HEK293T (cell line): ENCODE results near the gene CELA2B.

Experiments
- CTCF ChIA-PET: fragments of 350-600 bp; formaldehyde crosslinking; extraction: SDS; loops from one replicate; lab custom pipeline; 2021; ENCODE audit warnings: antibody characterized with exemption, inconsistent platforms; lab: Yijun Ruan, JAX
- POLR2A ChIA-PET: fragments of 350-600 bp; formaldehyde crosslinking; extraction: SDS; loops from one replicate; lab custom pipeline; 2020; ENCODE audit warnings: antibody characterized with exemption, inconsistent platforms; lab: Yijun Ruan, JAX
- DNase-seq: peaks from one replicate; pipeline ENCODE4 v3.0.0; 2012; ENCODE audit warnings: mixed read lengths; ENCODE audit errors: extremely low spot score
- ARNT ChIP-seq: fragments of 450-650 bp; IDR thresholded peaks from 2 replicates; pipeline ENCODE4 v1.6.1; 2017; ENCODE audit warnings: mild to moderate bottlenecking
- BHLHE40 ChIP-seq: fragments of 450-650 bp; IDR thresholded peaks from 2 replicates; pipeline ENCODE4 v1.6.1; 2016; ENCODE audit warnings: mild to moderate bottlenecking, moderate library complexity, borderline replicate concordance
- CTBP1 ChIP-seq: fragments of 450-650 bp; IDR thresholded peaks from 2 replicates; pipeline ENCODE4 v1.6.1; 2016; ENCODE audit warnings: borderline replicate concordance
- ELF4 ChIP-seq: fragments of 450-650 bp; IDR thresholded peaks from 2 replicates; pipeline ENCODE4 v1.6.1; 2017; ENCODE audit warnings: antibody characterized with exemption
- FOXA1 ChIP-seq: fragments of 450-650 bp; IDR thresholded peaks from 2 replicates; pipeline ENCODE4 v1.6.1; 2016; ENCODE audit warnings: mild to moderate bottlenecking
- FOXK2 ChIP-seq: fragments of 450-650 bp; IDR thresholded peaks from 2 replicates; pipeline ENCODE4 v1.6.1; 2016; ENCODE audit warnings: mild to moderate bottlenecking
- FOXM1 ChIP-seq: fragments of 450-650 bp; IDR thresholded peaks from 2 replicates; pipeline ENCODE4 v1.6.1; 2017; ENCODE audit warnings: mild to moderate bottlenecking, borderline replicate concordance
- HDGF ChIP-seq: fragments of 450-650 bp; IDR thresholded peaks from 2 replicates; pipeline ENCODE4 v1.6.1; 2017; ENCODE audit warnings: antibody characterized with exemption, borderline replicate concordance
- L3MBTL2 ChIP-seq: fragments of 450-650 bp; conservative IDR thresholded peaks from 2 replicates; pipeline ENCODE4 v1.6.1; 2016; ENCODE audit warnings: mild to moderate bottlenecking
- LEF1 ChIP-seq: fragments of 450-650 bp; IDR thresholded peaks from 2 replicates; pipeline ENCODE4 v1.6.1; 2017; ENCODE audit warnings: mild to moderate bottlenecking, borderline replicate concordance
- NFRKB ChIP-seq: fragments of 450-650 bp; IDR thresholded peaks from 2 replicates; pipeline ENCODE4 v1.6.1; 2016; ENCODE audit warnings: mild to moderate bottlenecking, moderate library complexity
- SP1 ChIP-seq: fragments of 450-650 bp; IDR thresholded peaks from 2 replicates; pipeline ENCODE4 v1.6.1; 2017
- SUZ12 ChIP-seq: fragments of 450-650 bp; IDR thresholded peaks from 2 replicates; pipeline ENCODE4 v1.6.1; 2016; ENCODE audit warnings: mild to moderate bottlenecking
- TARDBP ChIP-seq: fragments of 450-650 bp; IDR thresholded peaks from 2 replicates; pipeline ENCODE4 v1.6.1; 2016
- ZNF384 ChIP-seq: fragments of 450-650 bp; IDR thresholded peaks from 2 replicates; pipeline ENCODE4 v1.6.1; 2016
- TF ChIP-seq, protein P1 (sequence below): fragments of 450-650 bp; IDR thresholded peaks from 2 replicates; pipeline ENCODE4 v1.6.1; 2016

The CELA2B gene

DNA sequence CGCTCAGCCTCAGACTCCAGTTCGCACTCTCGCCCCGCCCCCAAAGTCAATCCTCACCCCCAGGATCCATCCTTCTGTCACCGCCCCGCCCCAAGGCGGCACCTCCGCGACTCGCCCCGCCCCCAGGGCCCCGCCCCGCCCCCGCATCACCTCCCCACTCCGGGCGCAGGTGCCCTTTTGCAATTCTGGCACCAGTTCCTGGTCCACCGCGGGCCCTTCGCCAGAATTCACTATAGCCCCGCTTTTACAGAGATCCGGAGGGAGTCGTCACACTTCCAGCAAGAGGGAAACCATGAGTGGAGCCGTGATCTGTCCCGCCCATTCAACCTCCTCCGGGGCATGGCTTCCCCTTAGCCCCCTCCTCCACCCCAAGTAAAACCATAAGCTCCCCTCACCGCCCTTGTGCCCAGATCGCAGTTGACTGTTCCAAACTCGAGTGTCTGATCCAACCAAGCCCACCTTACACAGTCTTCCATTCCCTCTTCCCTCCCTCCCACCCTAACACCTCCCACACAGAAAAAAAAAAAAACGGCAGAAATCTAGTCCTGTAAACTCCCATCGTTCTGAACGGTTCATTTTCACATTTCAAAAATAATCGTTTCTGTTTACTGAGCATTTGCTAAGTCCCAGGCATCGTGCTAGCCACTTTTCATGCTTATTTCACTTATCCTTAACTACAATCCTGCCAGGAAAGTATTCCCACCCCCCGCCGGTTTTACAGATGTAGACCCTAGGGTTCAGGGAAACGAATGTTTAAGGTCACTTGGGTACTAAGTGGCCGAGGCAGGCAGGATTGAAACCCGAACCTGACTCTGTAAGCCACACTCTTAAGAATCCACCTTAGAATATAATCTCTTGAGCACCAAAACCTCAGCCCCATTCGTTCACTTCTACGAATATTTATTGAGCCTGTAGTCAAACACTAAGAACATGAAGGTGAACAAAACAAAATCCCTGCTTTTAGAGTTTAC, 49.4 kb downstream of the CELA2B start:
- ChIA-PET CTCF (no interaction called here), POLR2A (interaction anchor here (0.6 kb wide), 1 partner anchor 14 kb away, joined by 3 read pairs; no protein-coding TSS in a partner anchor)
- no peak for DNase-seq
- no peak for TF ChIP-seq HDGF
- TF ChIP-seq CTBP1 = no peak
- 0 out of 2 replicates have a peak, but pooled peaks have one; percentile 70 for TF ChIP-seq ZNF384
- TF ChIP-seq L3MBTL2 = peak; percentile 20; the same call in 1 of the 2 replicates

DNA sequence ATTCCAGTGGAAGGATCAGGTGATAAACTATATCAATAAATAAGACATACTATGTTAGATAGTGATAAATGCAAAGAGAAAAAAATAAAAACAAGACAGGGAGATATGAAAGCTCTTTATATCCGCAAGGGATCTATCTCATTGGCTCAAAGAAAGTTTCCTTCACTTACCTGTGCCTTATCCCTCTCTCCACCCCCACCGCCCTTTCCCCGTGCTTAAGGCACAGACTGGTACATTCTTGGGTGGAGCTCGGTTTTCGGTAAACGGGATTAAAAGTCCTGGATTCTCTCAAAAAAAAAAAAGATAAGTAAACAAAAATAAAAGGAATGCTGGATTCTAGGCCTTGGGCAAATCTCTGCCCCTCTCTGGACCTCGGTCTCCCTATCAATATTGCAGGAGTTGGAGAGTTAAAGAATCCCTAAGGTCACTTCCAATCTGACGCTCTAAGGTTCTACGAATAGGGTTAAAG, 50.2 kb downstream of the CELA2B start:
- POLR2A ChIA-PET = interaction anchor here (0.6 to 1.3 kb wide), 3 partner anchors 9 to 70 kb away, joined by 3 to 5 read pairs (median 4); no protein-coding TSS in a partner anchor
- CTCF ChIA-PET = no interaction called here
- TF ChIP-seq NFRKB (no peak), ELF4 (0 out of 2 replicates have a peak, but pooled peaks have one; percentile 19)
- DNase-seq = no peak

DNA sequence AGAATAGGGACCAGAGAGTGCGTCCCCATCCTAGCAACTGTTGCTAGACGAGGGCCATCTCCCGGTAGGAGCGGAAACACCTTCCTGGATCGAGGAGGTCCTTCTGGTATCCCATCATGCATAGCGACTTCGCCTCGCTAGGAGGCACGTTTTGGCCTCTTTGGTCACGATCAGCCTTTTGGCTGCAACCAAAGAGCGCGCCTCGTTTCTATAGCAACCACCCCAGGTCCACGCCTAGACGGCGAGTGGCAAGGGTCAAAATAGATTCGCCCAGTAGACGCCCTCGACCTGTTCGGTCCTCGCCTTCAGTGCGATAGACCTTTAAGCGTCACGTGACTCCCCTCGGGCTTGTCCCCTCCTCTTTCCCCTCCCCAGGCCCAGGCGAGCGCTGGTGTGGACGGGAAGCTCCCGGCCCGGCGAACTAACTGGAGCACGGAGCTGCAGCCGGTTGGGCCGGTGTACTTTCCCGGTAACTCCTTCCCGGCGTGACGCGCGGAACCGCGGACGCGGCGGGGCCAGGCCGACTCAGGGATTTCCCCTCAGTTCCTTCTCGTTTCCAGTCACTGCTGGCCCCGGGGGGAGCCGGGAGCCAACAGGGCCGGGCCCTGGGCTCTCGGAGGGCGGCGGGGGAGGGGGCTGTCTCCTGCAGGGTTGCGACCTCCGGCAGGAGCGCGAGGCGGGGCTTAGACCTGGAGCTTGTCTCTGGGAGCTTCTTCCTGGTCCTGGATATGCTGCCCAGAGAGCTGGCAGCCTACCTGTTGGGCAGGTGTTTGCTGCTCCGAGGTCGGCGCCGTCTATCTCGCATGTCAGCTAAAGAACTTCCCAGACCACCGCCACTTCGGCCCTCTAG, 50.8 kb downstream of the CELA2B start, which contains the start of gene DNAJC16:
DNAJC16 (plus strand) TSS at position 359 of the 850 bp plus-strand sequence. CDS start 2,258 bp downstream, outside the sequence.
- peak; percentile 87 for DNase-seq
- CTCF ChIA-PET = no interaction called here
- TF ChIP-seq NFRKB (no peak), ARNT (no peak), FOXM1 (no peak), FOXK2 (no peak), BHLHE40 (no peak), FOXA1 (no peak), SUZ12 (no peak), CTBP1 (no peak), L3MBTL2 (no peak; the same call in 1 of the 2 replicates), ELF4 (no peak), ZNF384 (no peak), HDGF (no peak), TARDBP (no peak), SP1 (no peak), LEF1 (no peak)
- TF ChIP-seq, protein P1, sequence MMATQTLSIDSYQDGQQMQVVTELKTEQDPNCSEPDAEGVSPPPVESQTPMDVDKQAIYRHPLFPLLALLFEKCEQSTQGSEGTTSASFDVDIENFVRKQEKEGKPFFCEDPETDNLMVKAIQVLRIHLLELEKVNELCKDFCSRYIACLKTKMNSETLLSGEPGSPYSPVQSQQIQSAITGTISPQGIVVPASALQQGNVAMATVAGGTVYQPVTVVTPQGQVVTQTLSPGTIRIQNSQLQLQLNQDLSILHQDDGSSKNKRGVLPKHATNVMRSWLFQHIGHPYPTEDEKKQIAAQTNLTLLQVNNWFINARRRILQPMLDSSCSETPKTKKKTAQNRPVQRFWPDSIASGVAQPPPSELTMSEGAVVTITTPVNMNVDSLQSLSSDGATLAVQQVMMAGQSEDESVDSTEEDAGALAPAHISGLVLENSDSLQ = no peak
- POLR2A ChIA-PET = interaction anchor here (0.6 to 1.3 kb wide), 5 partner anchors 8 to 159 kb away, joined by 3 to 5 read pairs (median 3); no protein-coding TSS in a partner anchor

DNA sequence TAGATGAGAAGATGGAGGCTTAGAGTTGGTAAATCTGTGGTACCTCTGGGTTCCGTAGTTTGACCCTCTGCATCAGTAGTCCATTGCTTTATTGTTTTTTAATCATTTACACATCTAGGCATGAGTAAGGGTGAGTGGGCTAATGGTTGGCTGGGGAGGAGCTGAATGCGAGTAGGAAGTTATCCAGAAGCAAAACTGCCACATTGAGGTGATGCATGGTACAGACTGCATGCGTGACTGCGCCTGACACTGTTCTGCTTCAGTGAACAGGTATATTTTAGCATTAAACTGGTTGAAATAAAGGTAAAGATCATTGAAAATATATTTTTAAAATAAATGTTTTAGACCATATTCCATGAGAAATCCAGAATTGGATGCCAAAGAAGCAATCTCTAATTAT, 55.1 kb downstream of the CELA2B start:
- CTCF ChIA-PET = no interaction called here
- POLR2A ChIA-PET = no interaction called here
- TF ChIP-seq BHLHE40 (no peak), FOXA1 (no peak), ELF4 (no peak), LEF1 (no peak), SP1 (no peak), TARDBP (no peak), ARNT (no peak), NFRKB (no peak), ZNF384 (no peak), FOXM1 (no peak), SUZ12 (no peak), L3MBTL2 (no peak), HDGF (no peak), FOXK2 (no peak), CTBP1 (no peak)
- TF ChIP-seq, protein P1 = no peak
- DNase-seq = no peak

DNA sequence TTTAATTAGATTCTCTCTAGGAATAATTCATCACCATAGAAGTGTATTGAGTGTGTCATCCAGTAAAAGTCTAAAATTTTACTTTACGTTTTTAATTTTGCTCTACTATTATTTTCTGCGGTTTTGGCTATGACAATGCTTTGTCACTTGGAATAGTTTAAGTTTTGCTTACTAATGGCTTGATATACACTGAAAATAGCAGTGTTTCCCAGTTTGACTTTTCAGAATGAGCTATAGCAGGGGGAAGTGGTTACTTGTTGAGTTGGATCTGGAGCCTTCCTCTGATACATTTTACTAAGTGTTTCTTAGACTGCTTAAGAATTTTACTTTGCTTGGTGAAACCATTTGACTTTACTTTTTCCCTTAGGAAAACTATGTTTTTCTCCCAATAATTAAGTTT, 55.8 kb downstream of the CELA2B start:
- TF ChIP-seq SP1 (no peak), FOXK2 (no peak), FOXA1 (no peak), ZNF384 (no peak), FOXM1 (no peak), CTBP1 (no peak), ARNT (no peak), HDGF (no peak), ELF4 (no peak), L3MBTL2 (no peak), BHLHE40 (no peak)
- TF ChIP-seq, protein P1 = no peak
- CTCF ChIA-PET = no interaction called here
- DNase-seq = no peak
- POLR2A ChIA-PET = no interaction called here
